Fibroblast of lung (primary cell): Measurements from ENCODE around the gene SLC45A2. TPM values are rescaled to one million over a fixed set of nuclear protein-coding genes. Genes with fewer than 3 reads are reported as not detected.
A peak's percentile ranks its signal among the peaks of the same experiment; 100 is the strongest.

ENCODE experiments used
- DNase-seq, 2 donors: peaks; one replicate each; pipeline versions ENCODE4 v3.0.0 to v3.0.0-alpha.2; 2010; ENCODE audit warnings: low read depth in 2 of 2
- H2AFZ ChIP-seq: 2 replicates; pipeline ENCODE4 v1.5.1; 2012; ENCODE audit warnings: low read length, control low read depth, inconsistent platforms
- H3K27ac ChIP-seq: 2 replicates; pipeline ENCODE4 v1.5.1; 2011; ENCODE audit warnings: low read length, control low read depth; ENCODE audit not compliant: insufficient read depth
- H3K27me3 ChIP-seq: 2 replicates; pipeline ENCODE4 v1.5.1; 2011; ENCODE audit warnings: mild to moderate bottlenecking, low read length; ENCODE audit not compliant: control insufficient read depth, insufficient read depth
- H3K36me3 ChIP-seq: 2 replicates; pipeline ENCODE4 v1.5.1; 2011; ENCODE audit warnings: low read length; ENCODE audit not compliant: control insufficient read depth, insufficient read depth
- H3K4me1 ChIP-seq: 2 replicates; pipeline ENCODE4 v1.5.1; 2011; ENCODE audit warnings: low read length; ENCODE audit not compliant: control insufficient read depth, insufficient read depth; ENCODE audit errors: extremely low read depth
- H3K4me2 ChIP-seq: 2 replicates; pipeline ENCODE4 v1.5.1; 2011; ENCODE audit warnings: low read length, control low read depth; ENCODE audit not compliant: insufficient read depth; ENCODE audit errors: extremely low read depth
- H3K4me3 ChIP-seq, 4 experiments: fragments of 200-600 bp in 1 of 4; sonication (generic) in 1 of 4; replicated peaks in 1 of 4; 2 replicates each; pipeline ENCODE4 v1.5.1; 2011 to 2016; ENCODE audit warnings: low read length in 4 of 4, low read depth in 3 of 4, mild to moderate bottlenecking in 3 of 4, control low read depth in 2 of 4, inconsistent platforms in 1 of 4, mixed read lengths in 1 of 4; ENCODE audit not compliant: insufficient read depth in 1 of 4; ENCODE audit errors: control extremely low read depth in 1 of 4
- H3K79me2 ChIP-seq: 2 replicates; pipeline ENCODE4 v1.5.1; 2012; ENCODE audit warnings: mild to moderate bottlenecking, low read length, inconsistent platforms; ENCODE audit not compliant: control insufficient read depth, insufficient read depth
- H3K9ac ChIP-seq: 2 replicates; pipeline ENCODE4 v1.5.1; 2011; ENCODE audit warnings: mild to moderate bottlenecking, low read length, control low read depth; ENCODE audit not compliant: insufficient read depth
- H3K9me3 ChIP-seq: 2 replicates; pipeline ENCODE4 v1.5.1; 2012; ENCODE audit warnings: low read depth, low read length; ENCODE audit not compliant: control insufficient read depth, insufficient read depth
- H4K20me1 ChIP-seq: 2 replicates; pipeline ENCODE4 v1.5.1; 2011; ENCODE audit warnings: low read length; ENCODE audit not compliant: control insufficient read depth, insufficient read depth; ENCODE audit errors: extremely low read depth
- EZH2 ChIP-seq: IDR thresholded peaks from 2 replicates; pipeline ENCODE4 v1.5.1; 2012; ENCODE audit warnings: low read length, control low read depth, mild to moderate bottlenecking; ENCODE audit errors: missing control alignments
- polyA plus RNA-seq, 2 donors: library from polyadenylated mRNA; depleted of rRNA in 1 of 2; stranded (reverse) in 1 of 2; unstranded in 1 of 2; fragments of >200 nt; gene quantifications; 2 replicates each; pipeline ENCODE4 v1.2.1, GENCODE V29; 2011 to 2012; ENCODE audit warnings: missing spikeins in 1 of 2
- total RNA-seq: library from RNA; depleted of rRNA; stranded (reverse); fragments of >200 nt; gene quantifications from 2 replicates; pipeline ENCODE4 v1.2.1, GENCODE V29; 2014
- TF ChIP-seq, protein P1 (sequence below), 2 donors: IDR thresholded peaks in 1 of 2; conservative IDR thresholded peaks in 1 of 2; 1 replicate in 1 of 2; 2 replicates in 1 of 2; pipeline ENCODE4 v1.5.1; 2011 to 2012; ENCODE audit warnings: low read length in 2 of 2, control low read depth in 1 of 2, inconsistent platforms in 1 of 2, low read depth in 1 of 2, mild to moderate bottlenecking in 1 of 2

The SLC45A2 gene
- total and polyA plus RNA-seq, 2 donors (not counting 1 experiment from before 2014, with no cell fraction given), result under 0.01 TPM; not detected in 1

DNA sequence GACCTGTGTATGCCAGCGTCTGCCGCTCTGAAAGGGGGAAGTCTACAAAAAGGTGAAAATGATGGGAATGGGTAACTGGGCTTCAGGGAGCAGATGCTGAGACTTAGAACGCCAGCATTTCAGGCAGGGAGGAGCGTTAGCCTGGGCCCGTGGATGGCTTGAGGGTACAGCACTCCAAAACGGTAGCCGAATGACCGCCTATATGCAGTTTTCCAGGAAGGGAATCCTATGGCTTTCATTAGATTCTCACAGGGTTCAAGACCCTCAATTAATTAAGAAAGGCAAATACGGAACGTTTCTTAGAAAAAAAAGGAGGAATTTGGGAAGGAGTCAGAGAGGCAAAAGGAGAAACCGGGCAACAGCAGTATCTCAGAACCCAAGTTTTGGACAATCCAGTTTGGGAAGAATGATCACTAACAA is 22.7 kb upstream of the SLC45A2 start:
- peaks cover 4% of the 10 kb centered on the region for H3K4me1 ChIP-seq
- peak overlapping the region; percentile 53 for H3K4me2 ChIP-seq
- DNase-seq, result peak in 1 of 2 donors; percentile 28
- no peaks in the 10 kb centered on the region for H3K27me3 ChIP-seq
- H4K20me1 ChIP-seq, result no peaks in the 10 kb centered on the region
- H3K79me2 ChIP-seq, result no peaks in the 10 kb centered on the region
- H3K36me3 ChIP-seq, result peaks cover 3% of the 10 kb centered on the region
- TF ChIP-seq EZH2, result no peak
- TF ChIP-seq, protein P1, sequence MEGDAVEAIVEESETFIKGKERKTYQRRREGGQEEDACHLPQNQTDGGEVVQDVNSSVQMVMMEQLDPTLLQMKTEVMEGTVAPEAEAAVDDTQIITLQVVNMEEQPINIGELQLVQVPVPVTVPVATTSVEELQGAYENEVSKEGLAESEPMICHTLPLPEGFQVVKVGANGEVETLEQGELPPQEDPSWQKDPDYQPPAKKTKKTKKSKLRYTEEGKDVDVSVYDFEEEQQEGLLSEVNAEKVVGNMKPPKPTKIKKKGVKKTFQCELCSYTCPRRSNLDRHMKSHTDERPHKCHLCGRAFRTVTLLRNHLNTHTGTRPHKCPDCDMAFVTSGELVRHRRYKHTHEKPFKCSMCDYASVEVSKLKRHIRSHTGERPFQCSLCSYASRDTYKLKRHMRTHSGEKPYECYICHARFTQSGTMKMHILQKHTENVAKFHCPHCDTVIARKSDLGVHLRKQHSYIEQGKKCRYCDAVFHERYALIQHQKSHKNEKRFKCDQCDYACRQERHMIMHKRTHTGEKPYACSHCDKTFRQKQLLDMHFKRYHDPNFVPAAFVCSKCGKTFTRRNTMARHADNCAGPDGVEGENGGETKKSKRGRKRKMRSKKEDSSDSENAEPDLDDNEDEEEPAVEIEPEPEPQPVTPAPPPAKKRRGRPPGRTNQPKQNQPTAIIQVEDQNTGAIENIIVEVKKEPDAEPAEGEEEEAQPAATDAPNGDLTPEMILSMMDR (conservative IDR thresholded peaks at IDR 0.05 in 1 of 2, IDR thresholded peaks at IDR 0.05 in 1 of 2; ENCODE audit: low read depth in 1 of 2, low read length in 2 of 2), result no peak
- peak overlapping the region; percentile 71 to 93 (median 82) for H3K4me3 ChIP-seq
- peak overlapping the region; percentile 63 for H3K27ac ChIP-seq
- no peaks in the 10 kb centered on the region for H3K9me3 ChIP-seq
- peak overlapping the region; percentile 41 for H3K9ac ChIP-seq
- peak overlapping the region; percentile 56 for H2AFZ ChIP-seq

DNA sequence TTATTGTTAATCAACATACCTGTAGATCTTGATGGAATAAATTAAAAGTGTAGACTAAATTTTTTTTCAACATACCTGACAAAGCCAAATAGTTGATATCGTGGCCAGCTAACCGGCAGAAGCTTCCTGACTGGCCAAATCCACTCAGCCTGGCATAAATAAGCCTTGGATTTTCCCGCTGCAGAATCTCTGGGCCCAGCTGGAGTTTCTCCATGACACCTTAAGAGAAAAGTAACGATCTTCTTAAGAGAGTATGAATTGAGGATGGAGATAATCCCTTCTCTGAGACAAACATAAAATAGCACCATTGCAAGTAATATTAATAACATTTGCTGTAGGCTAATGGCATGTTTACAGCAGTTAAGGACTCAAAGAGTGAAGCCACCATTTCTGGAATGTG is 21.2 kb upstream of the SLC45A2 start:
- Histone ChIP-seq H3K4me3 (no peak overlapping the region), H3K79me2 (no peaks in the 10 kb centered on the region), H3K4me1 (peaks cover 4% of the 10 kb centered on the region), H3K9me3 (no peaks in the 10 kb centered on the region), H3K9ac (no peak overlapping the region), H3K4me2 (no peak overlapping the region), H3K36me3 (peaks cover 3% of the 10 kb centered on the region), H3K27ac (no peak overlapping the region), H4K20me1 (no peaks in the 10 kb centered on the region), H2AFZ (no peak overlapping the region), H3K27me3 (no peaks in the 10 kb centered on the region)
- DNase-seq, result no peak
- TF ChIP-seq EZH2, result no peak
- TF ChIP-seq, protein P1 (conservative IDR thresholded peaks at IDR 0.05 in 1 of 2, IDR thresholded peaks at IDR 0.05 in 1 of 2; ENCODE audit: low read depth in 1 of 2, low read length in 2 of 2), result no peak

DNA sequence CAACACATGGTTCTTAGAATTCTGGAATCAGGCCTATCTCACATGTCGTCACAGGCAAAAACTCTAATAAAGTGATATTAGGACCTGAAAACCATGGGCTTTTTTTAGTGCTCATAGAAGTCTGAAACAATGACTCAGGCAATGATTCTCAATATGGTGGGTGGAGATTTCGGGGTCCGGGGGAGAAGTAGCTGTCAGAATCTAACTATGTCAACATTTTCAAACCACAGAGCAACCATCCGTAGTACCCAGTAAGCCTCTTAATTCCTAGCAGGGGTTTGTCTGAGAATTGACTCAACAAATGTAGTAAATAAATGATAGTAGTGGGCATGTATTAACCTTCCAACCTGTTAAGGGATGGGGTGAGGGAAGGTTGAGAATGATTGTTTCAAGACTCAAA is 20.7 kb upstream of the SLC45A2 start:
- no peaks in the 10 kb centered on the region for H4K20me1 ChIP-seq
- H3K27ac ChIP-seq, result no peak overlapping the region
- H3K9me3 ChIP-seq, result no peaks in the 10 kb centered on the region
- no peaks in the 10 kb centered on the region for H3K79me2 ChIP-seq
- H2AFZ ChIP-seq, result no peak overlapping the region
- H3K4me2 ChIP-seq, result no peak overlapping the region
- DNase-seq, result peak in 1 of 2 donors; percentile 49
- H3K4me3 ChIP-seq, result no peak overlapping the region
- H3K9ac ChIP-seq, result no peak overlapping the region
- TF ChIP-seq, protein P1 (conservative IDR thresholded peaks at IDR 0.05 in 1 of 2, IDR thresholded peaks at IDR 0.05 in 1 of 2; ENCODE audit: low read depth in 1 of 2, low read length in 2 of 2), result no peak
- no peak for TF ChIP-seq EZH2
- no peaks in the 10 kb centered on the region for H3K27me3 ChIP-seq
- H3K4me1 ChIP-seq, result peaks cover 4% of the 10 kb centered on the region
- H3K36me3 ChIP-seq, result peaks cover 3% of the 10 kb centered on the region
